ENCODE results near the gene CASP9.

DNA sequence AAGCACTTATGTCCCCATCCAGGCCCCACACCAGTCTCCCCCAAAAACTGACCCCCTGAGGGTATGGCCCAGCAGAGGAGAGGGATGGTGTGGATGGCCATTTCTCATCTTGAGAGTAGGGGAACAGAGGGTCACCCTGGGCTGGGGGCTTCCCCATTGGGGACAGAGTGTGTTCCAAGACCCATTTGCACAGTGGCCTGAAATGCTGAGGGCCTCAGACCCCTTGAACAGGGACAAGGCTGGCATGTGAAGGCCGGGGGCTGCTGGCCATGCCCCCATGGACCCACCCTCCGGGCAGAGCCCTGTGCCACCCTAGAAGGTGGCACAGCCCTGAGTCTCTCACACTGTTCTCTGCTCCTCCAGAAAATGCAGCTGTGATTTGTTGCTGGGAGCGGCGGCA, 77.8 kb downstream of the CASP9 start:
- TF ChIP-seq, protein P1, sequence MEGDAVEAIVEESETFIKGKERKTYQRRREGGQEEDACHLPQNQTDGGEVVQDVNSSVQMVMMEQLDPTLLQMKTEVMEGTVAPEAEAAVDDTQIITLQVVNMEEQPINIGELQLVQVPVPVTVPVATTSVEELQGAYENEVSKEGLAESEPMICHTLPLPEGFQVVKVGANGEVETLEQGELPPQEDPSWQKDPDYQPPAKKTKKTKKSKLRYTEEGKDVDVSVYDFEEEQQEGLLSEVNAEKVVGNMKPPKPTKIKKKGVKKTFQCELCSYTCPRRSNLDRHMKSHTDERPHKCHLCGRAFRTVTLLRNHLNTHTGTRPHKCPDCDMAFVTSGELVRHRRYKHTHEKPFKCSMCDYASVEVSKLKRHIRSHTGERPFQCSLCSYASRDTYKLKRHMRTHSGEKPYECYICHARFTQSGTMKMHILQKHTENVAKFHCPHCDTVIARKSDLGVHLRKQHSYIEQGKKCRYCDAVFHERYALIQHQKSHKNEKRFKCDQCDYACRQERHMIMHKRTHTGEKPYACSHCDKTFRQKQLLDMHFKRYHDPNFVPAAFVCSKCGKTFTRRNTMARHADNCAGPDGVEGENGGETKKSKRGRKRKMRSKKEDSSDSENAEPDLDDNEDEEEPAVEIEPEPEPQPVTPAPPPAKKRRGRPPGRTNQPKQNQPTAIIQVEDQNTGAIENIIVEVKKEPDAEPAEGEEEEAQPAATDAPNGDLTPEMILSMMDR (IDR thresholded peaks at IDR 0.05) = no peak
- no peak for TF ChIP-seq POLR2A (IDR thresholded peaks at IDR 0.05)
- TF ChIP-seq POLR2AphosphoS5 (IDR thresholded peaks at IDR 0.05) = no peak
